EL (cell line): ENCODE measurements around the gene HSFX2.
"Not testable (repeated sequence)": the region's sequence is repeated elsewhere in the genome, so short reads cannot be mapped to it uniquely, and the experiment has no call there.

Experiments used
- DNase-seq: peaks from one replicate; pipeline ENCODE4 v3.0.0-alpha.2; 2016

The HSFX2 gene

DNA sequence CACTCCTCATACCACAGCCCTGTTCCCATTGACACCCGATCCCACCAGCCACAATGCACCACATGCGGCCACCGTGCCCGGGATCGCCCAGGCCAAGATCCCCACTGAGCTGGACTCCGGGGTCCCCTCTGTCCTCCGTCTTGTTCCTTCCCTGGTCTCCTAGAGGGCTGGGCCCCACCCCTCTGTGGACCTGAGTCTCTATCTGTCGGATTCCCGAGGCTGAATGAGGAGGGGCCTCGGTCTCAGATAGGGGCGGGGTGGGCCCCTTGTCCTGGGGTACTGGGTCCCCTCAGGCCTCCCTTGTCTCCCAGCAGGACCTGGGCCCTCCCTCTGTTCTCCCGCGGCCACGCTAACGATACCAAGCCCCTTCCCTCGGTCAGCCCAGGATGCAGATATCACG is 9.5 kb downstream of the HSFX2 start:
- DNase-seq = not testable (repeated sequence)

DNA sequence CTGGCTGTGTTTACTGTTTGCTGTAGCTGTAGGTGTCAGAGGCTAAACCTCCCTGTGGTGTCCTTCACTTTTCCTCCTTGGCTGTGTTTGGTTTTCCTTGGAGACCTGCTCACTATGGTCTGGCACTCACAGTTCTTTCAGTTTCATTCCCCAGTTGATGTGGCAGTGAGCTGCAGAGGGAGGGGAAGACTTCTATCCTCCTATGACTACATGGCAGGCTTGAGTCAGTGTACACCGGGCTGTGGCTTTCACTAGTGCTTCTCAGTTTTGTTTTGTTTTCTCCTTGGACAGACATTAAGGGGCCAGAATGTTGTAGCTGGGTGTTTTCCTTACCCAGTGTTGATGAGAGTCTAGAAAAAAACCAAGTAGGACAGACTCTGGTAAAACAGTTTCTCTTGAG is 21.7 kb downstream of the HSFX2 start:
- DNase-seq = not testable (repeated sequence)

DNA sequence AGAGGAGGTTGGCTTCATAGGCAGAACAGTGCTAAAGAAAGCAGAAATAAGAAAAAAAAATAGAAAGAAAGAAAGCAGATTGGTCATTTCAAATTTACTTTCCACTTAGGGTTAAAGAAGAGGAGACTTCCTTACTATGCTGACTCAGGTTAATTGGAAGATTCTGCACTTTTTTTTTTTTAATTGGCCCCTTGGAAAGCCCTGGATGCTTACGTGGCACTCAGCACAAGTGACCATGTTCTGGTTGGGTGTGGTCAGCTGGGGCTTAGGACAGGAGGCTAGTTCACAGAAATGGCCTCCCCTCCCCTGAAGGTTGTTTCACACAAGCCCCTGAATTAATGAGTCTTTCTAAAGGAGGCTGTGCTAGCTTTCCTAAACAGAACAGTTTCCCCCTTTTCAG is 22.4 kb downstream of the HSFX2 start:
- DNase-seq = no peak

DNA sequence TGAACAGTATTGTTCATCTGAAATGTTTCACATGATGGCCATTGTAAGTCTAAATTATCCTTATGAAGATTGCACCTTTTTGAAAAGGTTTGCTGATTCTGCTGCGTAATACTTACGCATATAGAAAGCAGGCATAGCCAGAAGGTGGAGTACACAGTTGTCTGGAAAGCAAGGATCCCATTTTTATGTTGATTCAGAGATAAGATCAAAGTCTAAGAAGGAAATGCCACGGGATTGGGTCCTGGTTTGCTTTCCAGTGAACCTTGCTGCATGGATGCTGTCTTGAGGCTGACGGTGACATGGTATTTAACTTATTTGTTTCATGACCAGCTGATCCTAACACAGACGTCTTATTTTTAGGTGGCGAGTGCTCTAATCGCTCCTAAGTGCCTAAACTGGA is 23.3 kb downstream of the HSFX2 start:
- DNase-seq = no peak

DNA sequence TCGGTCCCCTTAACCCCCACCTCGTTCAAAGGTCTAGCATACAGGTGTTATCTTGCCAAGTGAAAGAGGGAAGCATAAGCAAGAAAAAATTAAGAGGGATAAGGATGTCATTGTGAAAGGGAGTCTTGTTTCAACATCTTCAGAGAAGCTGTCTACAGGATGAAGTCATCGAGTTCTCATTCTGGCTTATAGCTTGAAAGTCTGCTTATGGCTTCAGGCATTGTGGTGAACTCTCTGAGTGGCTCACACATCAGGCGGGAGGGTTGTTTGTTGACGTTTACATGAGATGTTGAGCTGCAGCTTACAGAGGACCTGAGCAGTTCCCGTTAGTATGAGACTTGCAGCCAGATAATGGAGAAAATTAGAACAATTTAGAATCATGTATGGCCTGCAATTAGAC is 24.4 kb downstream of the HSFX2 start:
- DNase-seq = peak; percentile 68

DNA sequence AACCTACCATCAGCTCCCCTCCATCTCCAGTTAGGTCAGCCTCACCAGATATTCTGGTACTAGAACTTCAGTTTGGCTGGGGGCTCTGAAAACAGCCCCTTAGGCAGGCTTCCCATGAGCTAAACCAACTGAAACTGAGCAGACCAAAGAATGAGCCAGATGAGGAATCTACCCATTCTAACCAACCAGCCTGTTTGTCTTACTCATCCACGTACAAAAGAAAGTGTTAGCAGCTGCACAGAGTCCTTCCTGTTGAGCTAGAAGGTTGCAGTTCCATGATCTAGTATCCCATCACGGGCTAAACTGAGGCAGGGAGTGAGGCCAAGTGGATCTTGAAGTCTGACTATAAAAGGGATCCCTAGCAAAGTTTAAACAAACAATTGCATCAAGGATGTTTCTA is 25.3 kb downstream of the HSFX2 start:
- no peak for DNase-seq

DNA sequence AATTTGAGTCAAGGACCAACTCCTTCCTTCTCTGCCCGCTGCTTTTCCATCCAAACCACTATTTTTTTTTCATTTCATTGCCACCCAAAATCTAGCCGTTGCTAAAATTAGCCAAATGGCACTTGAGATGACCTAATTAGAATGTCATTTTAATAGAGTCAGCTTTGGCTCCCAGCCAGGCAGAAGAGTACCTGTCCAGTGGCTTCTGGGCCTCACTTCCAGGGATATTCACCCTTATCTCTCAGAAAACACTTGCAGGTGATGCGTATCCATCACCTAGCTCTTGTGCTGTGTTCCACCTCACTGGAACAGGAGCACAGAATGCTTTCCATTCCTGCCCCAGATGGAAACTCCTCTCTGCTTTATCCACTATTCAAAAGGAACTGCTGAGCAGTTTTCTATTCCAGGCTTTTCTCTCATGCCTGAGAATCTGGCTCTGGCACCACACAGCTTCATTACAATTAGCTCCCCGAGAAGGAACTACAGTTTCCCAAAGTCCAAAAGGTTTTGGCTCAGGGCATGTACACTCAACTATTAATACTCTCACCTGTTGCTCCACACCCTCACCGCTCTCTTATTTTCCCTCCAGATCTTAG is 26.3 kb downstream of the HSFX2 start:
- no peak for DNase-seq

DNA sequence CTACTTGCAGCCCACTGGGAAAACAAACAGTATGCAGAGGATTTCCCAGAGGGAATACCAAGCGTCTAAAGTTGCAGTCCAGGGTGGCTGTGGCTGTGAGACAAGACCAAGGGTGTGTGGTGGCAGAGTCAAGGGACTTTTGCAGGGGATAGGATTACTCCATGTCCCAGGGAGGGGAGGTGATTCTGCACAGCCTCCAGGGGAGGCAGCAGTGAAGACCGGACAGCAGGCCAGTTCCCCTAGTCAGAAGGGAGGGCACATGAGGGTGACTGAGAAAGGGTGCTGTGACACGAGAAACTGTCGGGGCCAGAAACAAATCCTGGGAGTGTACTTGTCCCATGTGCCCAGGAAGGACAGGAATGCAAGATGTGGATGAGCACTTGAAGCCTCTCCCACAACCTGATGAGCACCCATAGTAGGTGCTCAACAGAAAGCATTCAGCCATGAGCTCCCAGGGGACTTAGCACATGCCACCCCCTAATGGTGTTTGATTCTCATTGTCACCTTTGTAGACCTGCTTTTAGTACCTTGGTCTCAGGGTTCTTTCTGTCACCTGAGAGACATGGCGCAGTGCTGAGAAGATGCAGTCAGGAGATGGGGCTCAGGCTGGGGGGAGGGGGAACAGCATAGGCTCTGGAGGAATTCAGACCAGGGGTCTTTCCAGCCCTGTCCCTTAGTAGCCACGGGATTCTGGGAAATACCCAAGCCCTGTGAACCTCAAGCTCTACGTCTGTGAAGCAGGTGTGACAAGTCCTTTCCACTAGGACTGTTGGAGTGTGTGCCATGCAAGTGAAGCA is 27.3 kb downstream of the HSFX2 start:
- no peak for DNase-seq

DNA sequence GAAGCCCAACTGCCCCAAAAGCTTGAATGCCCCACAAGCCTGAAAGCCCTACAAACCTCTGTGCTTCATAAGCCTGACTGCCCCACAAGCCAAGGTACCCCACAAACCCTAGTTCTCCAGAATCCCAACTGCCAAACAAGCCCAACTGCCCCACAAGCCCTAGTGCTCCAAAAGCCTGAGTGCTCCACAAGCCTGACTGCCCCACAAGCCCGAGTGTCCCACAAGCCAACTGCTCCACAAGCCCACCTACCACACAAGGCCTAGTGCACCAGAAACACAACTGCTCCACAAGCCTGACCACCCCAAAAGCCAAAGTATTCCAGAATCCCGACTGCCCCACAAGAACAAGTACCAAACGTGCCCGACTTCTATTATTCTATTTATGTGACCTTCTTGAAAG is 31.8 kb downstream of the HSFX2 start:
- no peak for DNase-seq

DNA sequence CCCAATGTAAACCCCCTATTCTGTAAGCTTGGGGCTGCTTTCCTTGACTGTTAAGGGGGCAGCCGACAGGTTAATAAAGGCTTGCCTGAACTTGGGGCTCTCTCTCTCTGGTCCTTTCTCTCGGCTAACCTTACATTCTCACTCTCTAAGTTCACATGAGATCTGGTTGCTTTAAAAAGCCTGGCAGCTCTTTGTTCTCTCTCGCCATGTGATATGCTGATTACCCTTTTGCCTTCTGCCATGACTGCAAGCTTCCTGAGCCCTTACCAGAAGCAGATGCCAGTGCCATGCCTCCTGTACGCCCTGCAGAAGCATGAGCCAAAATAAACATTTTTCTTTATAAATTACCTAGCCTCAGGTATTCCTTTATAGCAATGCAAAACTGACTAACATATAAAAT is 39.9 kb downstream of the HSFX2 start:
- not testable (repeated sequence) for DNase-seq

DNA sequence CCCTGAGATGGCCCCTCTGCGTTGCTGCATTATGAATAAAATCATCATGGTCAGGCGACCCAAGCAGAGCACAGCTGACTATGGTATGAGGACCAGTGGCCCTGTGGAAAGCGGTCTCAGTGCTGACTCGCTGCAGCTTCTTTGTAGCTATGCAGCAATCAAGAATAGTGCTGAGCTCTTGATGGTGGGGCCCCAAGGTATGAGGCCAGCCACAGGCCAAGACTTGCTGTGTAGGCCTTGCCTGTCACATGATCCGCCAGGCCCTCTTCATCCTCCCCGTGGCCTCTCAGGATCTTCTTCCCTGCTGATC is 43.2 kb downstream of the HSFX2 start:
- not testable (repeated sequence) for DNase-seq

DNA sequence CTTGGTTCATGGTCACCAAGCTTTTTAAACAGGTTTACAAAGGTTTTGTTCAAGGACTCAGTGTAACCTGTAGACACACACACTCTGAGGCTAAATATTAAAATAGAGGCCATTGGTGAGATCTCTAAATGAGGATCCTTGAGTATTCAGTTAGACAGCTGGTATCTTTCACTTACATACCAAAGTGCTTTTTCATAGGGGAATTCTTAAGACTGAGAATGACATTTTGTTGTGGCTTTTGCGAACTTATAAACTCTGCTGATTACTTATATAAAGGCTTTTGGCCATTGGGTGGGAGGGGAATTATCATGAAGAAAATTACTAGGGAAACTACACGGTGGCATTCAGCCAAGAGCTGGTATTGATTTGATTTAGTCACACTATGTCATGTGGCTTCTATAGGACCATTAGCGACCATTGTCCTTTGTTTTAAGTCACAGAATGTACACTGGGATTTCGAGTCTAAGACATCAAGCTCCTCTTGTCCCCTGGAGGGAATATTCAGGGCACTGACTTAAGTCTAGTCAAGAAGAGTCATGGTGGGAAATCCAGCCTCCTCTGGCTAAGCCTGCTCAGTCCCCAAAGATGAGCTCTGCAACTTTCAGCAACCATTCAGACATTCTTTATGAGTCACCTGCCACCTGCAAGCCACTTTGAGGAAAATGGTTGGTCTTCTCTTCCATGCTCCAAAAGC is 43.7 kb downstream of the HSFX2 start:
- not testable (repeated sequence) for DNase-seq

DNA sequence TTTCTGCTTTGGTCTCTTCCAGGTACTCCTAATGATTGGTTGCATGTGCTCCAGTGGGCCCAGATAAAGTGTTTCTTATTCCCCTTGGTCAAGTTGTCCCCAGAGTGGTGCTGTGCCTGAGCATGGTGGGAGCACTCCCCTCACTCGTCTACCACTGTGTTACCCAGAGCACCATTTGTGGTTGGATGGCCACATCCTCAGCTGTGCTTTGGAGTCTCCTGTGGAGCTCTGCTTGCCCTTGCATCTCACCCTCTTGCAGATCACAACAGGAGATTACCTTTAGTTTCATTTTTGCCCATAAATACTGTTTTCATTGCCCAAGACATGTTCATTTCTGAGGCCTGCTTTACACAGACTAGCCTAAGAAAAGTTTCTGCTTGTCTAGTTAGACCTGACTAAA is 44.7 kb downstream of the HSFX2 start:
- not testable (repeated sequence) for DNase-seq

DNA sequence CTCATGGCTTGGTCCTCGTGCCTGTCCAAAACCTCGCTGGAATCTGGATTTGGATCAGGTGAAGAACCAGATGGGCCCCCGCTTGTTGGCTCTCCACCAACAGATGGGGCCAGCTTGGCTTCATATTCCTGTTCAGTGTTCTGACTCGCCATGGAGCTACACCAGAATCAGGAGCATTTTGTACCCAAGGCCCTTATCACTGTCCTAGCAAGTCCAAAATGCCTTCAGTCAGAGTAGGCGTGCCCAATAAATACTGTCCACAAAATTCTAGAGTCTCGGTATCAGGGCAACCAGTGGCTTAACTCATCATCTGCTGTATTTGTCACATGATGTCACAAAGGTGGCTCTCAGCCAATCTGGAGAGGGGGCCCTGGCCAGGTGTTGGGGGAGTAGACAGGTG is 45.4 kb downstream of the HSFX2 start, which contains the start of gene HSFX3:
Gene HSFX3, minus strand, starts transcription at position 224 of the 400 bp plus-strand sequence. Its CDS starts 72 bp downstream, at position 152.
- DNase-seq = not testable (repeated sequence)

DNA sequence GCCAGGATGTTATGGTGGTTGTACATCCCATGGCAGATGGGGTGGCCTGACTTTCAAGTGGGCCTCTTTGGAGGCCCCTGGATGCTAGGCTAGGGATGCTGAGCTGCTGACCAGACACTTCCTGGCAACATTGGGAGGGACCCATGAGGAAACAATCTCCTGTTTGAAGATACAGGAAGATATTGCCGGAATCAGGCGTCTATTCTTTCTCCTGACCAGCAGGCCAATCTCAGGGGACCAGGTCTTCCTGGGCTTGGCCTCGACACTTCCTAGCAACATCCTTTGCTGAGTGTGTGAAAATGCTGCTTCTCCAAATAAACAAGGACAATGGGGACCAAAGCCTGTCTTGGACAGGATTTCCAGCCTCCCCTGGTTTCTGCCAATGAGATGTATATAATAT is 47.3 kb downstream of the HSFX2 start:
- not testable (repeated sequence) for DNase-seq

DNA sequence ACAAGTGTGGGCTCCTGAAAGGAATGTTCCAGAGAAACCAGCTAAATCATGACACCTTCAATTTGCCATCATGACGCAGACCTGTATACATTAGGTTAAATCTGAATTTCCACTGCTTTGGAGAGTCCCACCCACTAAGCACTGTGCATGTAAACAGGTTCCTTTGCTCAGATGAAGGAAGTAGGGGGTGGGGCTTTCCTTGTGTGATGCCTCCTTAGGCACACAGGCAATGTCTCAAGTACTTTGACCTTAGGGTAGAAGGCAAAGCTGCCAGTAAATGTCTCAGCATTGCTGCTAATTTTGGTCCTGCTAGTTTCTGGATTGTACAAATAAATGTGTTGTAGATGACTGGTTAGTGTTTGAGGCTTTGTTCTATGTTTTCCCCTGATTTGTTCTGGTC is 48.2 kb downstream of the HSFX2 start:
- not testable (repeated sequence) for DNase-seq

DNA sequence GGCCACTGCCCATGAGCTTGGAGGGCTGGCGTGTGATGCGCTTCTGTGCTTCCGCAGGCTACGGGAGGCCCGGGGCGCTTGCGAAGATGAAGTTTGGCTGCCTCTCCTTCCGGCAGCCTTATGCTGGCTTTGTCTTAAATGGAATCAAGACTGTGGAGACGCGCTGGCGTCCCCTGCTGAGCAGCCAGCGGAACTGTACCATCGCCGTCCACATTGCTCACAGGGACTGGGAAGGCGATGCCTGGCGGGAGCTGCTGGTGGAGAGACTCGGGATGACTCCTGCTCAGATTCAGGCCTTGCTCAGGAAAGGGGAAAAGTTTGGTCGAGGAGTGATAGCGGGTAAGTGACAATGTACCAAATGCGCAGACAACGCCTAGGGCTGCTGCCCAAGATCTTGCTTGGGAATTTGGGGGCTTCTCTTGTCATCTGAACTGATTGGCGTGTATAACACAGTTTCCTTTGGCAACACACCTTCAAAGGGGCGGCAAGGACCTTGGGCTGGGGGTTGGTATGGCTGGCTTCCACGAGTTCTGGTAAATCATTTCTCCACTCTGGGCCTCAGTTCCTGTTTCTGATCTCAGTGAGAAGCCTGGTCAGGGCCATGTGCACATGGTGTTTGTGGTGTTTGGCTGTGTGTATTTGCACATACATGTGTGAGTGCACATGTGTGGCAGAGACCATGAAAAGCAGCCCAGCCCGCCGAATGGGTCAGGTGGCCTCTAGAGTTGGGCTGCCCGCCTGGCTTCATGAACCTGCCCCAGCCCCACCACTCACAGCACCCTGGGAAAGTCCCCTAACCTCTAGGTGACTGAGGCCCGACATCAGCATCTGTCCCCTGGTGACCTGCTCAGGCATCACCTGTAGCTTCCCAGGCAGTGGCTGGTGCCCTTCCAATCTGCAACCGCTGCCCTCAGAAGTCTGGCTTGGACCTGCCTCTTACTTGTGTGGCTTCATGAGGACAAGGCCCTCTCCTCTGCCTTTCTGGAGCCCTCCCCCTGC is 49.3 kb downstream of the HSFX2 start:
- not testable (repeated sequence) for DNase-seq
